K562 (cell line): Measurements from ENCODE around the gene BMP6. TPM values are rescaled to one million over a fixed set of nuclear protein-coding genes. Genes with fewer than 3 reads are reported as not detected.

Experiments used
- ATAC-seq: fragments of 200-7000 bp; cut with Tn5 transposase; 3 replicates; pipeline ENCODE4 v1.9.1; 2020; ENCODE audit warnings: moderate library complexity
- BruUV-seq: library from RNA; stranded (reverse); fragments of 400-500 nt; replicated peaks from 2 replicates; lab custom pipeline; 2021; lab: Mats Ljungman, UMichigan
- CTCF ChIA-PET: fragments of 300-600 bp; formaldehyde crosslinking; extraction: SDS; loops from one replicate; lab custom pipeline; 2021; ENCODE audit warnings: low intra/inter-chr PET ratio; lab: Yijun Ruan, JAX
- POLR2A ChIA-PET: fragments of 300-600, 350-650 bp; sonication (Branson Sonifier 250); formaldehyde crosslinking; extraction: SDS; loops from one replicate; lab custom pipeline; 2021; ENCODE audit warnings: antibody characterized with exemption, inconsistent platforms; lab: Yijun Ruan, JAX
- DNase-seq, 4 experiments: peaks; one replicate each; pipeline versions ENCODE4 v3.0.0 to v3.0.0-alpha.2; 2011 to 2018; ENCODE audit warnings: low spot score in 3 of 4, mixed read lengths in 3 of 4; ENCODE audit errors: extremely low read depth in 1 of 4
- FAIRE-seq: peaks from 2 replicates; lab custom pipeline; 2011; peaks lifted over from hg19 to GRCh38; lab: Jason Lieb, UNC
- H2AFZ ChIP-seq: 2 replicates; pipeline ENCODE4 v1.6.0; 2011; ENCODE audit warnings: low read depth, low read length, control low read depth, inconsistent platforms
- H3K27ac ChIP-seq: fragments of 200-600 bp; 3 replicates; pipeline ENCODE4 v1.8.0; 2011; ENCODE audit warnings: low read depth, mild to moderate bottlenecking, control low read depth, inconsistent platforms, low read length, moderate library complexity, mixed read lengths; ENCODE audit errors: extremely low read depth
- H3K27me3 ChIP-seq, 2 experiments: fragments of 300-600 bp in 1 of 2; 2 replicates in 1 of 2; 3 replicates in 1 of 2; pipeline versions ENCODE4 v1.6.0 to v1.8.0; 2011; ENCODE audit warnings: inconsistent platforms in 2 of 2, low read length in 2 of 2, mild to moderate bottlenecking in 1 of 2, mixed read lengths in 1 of 2, moderate library complexity in 1 of 2; ENCODE audit not compliant: control insufficient read depth in 2 of 2, insufficient read depth in 2 of 2
- H3K36me3 ChIP-seq: fragments of 300-600 bp; 3 replicates; pipeline ENCODE4 v1.8.0; 2011; ENCODE audit warnings: mild to moderate bottlenecking, low read length, inconsistent platforms; ENCODE audit not compliant: control insufficient read depth, insufficient read depth
- H3K4me1 ChIP-seq, 2 experiments: fragments of 200-600 bp in 1 of 2; replicated peaks in 1 of 2; 2 replicates in 1 of 2; 3 replicates in 1 of 2; pipeline versions ENCODE4 v1.5.1 to v1.8.0; 2011; ENCODE audit warnings: inconsistent platforms in 2 of 2, low read length in 2 of 2, mild to moderate bottlenecking in 1 of 2, mixed read lengths in 1 of 2, moderate library complexity in 1 of 2; ENCODE audit not compliant: control insufficient read depth in 2 of 2, insufficient read depth in 2 of 2
- H3K4me2 ChIP-seq: 2 replicates; pipeline ENCODE4 v1.6.1; 2011; ENCODE audit warnings: low read length, control low read depth, inconsistent platforms, mixed read lengths; ENCODE audit not compliant: insufficient read depth
- H3K4me3 ChIP-seq: fragments of 200-600 bp; sonication (generic), shearing (Covaris generic); 2 replicates; pipeline ENCODE4 v1.5.1; 2016; ENCODE audit warnings: control low read depth, inconsistent platforms
- H3K79me2 ChIP-seq: fragments of 200-600 bp; 3 replicates; pipeline ENCODE4 v1.8.0; 2011; ENCODE audit warnings: low read length, inconsistent platforms; ENCODE audit not compliant: control insufficient read depth, insufficient read depth
- H3K9ac ChIP-seq, 2 experiments: 2 replicates each; pipeline versions ENCODE4 v1.6.0 to v1.6.1; 2011; ENCODE audit warnings: low read depth in 2 of 2, low read length in 2 of 2, control low read depth in 1 of 2, inconsistent platforms in 1 of 2, mild to moderate bottlenecking in 1 of 2, mixed read lengths in 1 of 2; ENCODE audit not compliant: insufficient read depth in 1 of 2
- H3K9me1 ChIP-seq: one replicate; pipeline ENCODE4 v1.6.0; 2011; ENCODE audit warnings: inconsistent platforms, mild to moderate bottlenecking, low read length, moderate library complexity; ENCODE audit not compliant: control insufficient read depth, insufficient read depth
- H3K9me3 ChIP-seq: replicated peaks from 2 replicates; pipeline ENCODE4 v1.5.1; 2011; ENCODE audit warnings: low read depth, low read length, inconsistent platforms; ENCODE audit not compliant: control insufficient read depth, insufficient read depth
- H4K20me1 ChIP-seq: replicated peaks from 2 replicates; pipeline ENCODE4 v1.6.1; 2011; ENCODE audit warnings: low read length, inconsistent platforms, mixed read lengths; ENCODE audit not compliant: control insufficient read depth, insufficient read depth
- DPF2 ChIP-seq: fragments of 450-650 bp; IDR thresholded peaks from 2 replicates; pipeline ENCODE4 v1.6.1; 2016
- ELF2 ChIP-seq: fragments of 250-450 bp; sonication (Bioruptor Pico); IDR thresholded peaks from 2 replicates; pipeline ENCODE4 v1.5.0; 2021; ENCODE audit warnings: mild to moderate bottlenecking
- HDAC6 ChIP-seq: IDR thresholded peaks from 2 replicates; pipeline ENCODE4 v1.6.1; 2012; ENCODE audit warnings: low read depth, mild to moderate bottlenecking, control low read depth, inconsistent platforms, low read length, moderate library complexity
- HIVEP1 ChIP-seq: fragments of 250-450 bp; sonication (Bioruptor Pico); IDR thresholded peaks from 2 replicates; pipeline ENCODE4 v1.4.0; 2020; ENCODE audit warnings: mild to moderate bottlenecking
- HNRNPL ChIP-seq: fragments of 200-400 bp; formaldehyde crosslinking; IDR thresholded peaks from 2 replicates; pipeline ENCODE4 v1.6.1; 2017; ENCODE audit warnings: low read depth, mild to moderate bottlenecking, low read length
- MTF1 ChIP-seq: fragments of 250-450 bp; sonication (Bioruptor Pico); IDR thresholded peaks from 2 replicates; pipeline ENCODE4 v1.9.0; 2021; ENCODE audit warnings: moderate library complexity, mild to moderate bottlenecking, inconsistent platforms, borderline replicate concordance
- NELFE ChIP-seq: IDR thresholded peaks from 2 replicates; pipeline ENCODE4 v1.6.1; 2011; ENCODE audit warnings: mild to moderate bottlenecking; ENCODE audit not compliant: insufficient read depth, insufficient read length
- NR3C1 ChIP-seq: sonication (generic); formaldehyde crosslinking; IDR thresholded peaks from 2 replicates; pipeline ENCODE4 v1.8.1; 2022; ENCODE audit warnings: missing genetic modification reagents
- PHF21A ChIP-seq: fragments of 450-650 bp; IDR thresholded peaks from 2 replicates; pipeline ENCODE4 v1.6.1; 2017; ENCODE audit warnings: low read depth, borderline replicate concordance
- PRPF4 ChIP-seq: fragments of 200-400 bp; formaldehyde crosslinking; IDR thresholded peaks from one replicate; pipeline ENCODE4 v1.6.1; 2017; ENCODE audit warnings: low read length, low read depth, mild to moderate bottlenecking; ENCODE audit not compliant: insufficient read depth, poor library complexity, severe bottlenecking
- SAP30 ChIP-seq: fragments of 200-600 bp; sonication (generic); IDR thresholded peaks from 2 replicates; pipeline ENCODE4 v1.6.1; 2012; ENCODE audit warnings: borderline replicate concordance, low read depth, mild to moderate bottlenecking, moderate library complexity, low read length, control low read depth, inconsistent platforms; ENCODE audit not compliant: insufficient read depth, poor library complexity, severe bottlenecking
- SNIP1 ChIP-seq: fragments of 450-650 bp; IDR thresholded peaks from 2 replicates; pipeline ENCODE4 v1.7.1; 2017; ENCODE audit warnings: low read depth, mild to moderate bottlenecking
- ZC3H11A ChIP-seq: IDR thresholded peaks from 2 replicates; pipeline ENCODE4 v1.6.1; 2012; ENCODE audit warnings: low read depth, low read length, improper control_type of control experiment
- ZNF644 ChIP-seq: fragments of 200-800 bp; sonication (Bioruptor generic); IDR thresholded peaks from 2 replicates; pipeline ENCODE4 v1.6.1; 2016; ENCODE audit warnings: low read depth, missing genetic modification characterization, missing compliant biosample characterization
- ZNF79 ChIP-seq: fragments of 250-450 bp; sonication (Bioruptor Pico); IDR thresholded peaks from 2 replicates; pipeline ENCODE4 v1.4.0; 2020; ENCODE audit warnings: low read depth, mild to moderate bottlenecking, moderate library complexity
- WGBS: fragments of 100-300 bp; shearing (Covaris generic); methylation state at CpG from one replicate; pipeline ENCODE4 v1.1.6; 2016; ENCODE audit warnings: low coverage, mixed read lengths; ENCODE audit not compliant: insufficient coverage; ENCODE audit errors: missing lambda C conversion rate; 5-methylcytosine and 5-hydroxymethylcytosine counted together
- in situ Hi-C: fragments of 300-500 bp; cut with MboI; formaldehyde crosslinking; loops from 4 replicates; pipeline ENCODE4 v1.15.0; 2018; ENCODE audit warnings: inconsistent platforms, mixed read lengths
- intact Hi-C: fragments of 100-400 bp; cut with micrococcal nuclease; formaldehyde crosslinking; loops from 2 replicates; pipeline ENCODE4 v1.14.2; 2022
- polyA plus RNA-seq, 8 experiments: library from polyadenylated mRNA; depleted of rRNA in 4 of 8; stranded (reverse) in 5 of 8; unstranded in 3 of 8; fragments of >200 nt; fragmentation: Nextera tagmentation in 2 of 8; fragmentation: Illumina TruSeq in 1 of 8; extraction: Ambion mirVana in 2 of 8; extraction: Trizol in 1 of 8; gene quantifications; 2 replicates each; pipeline versions ENCODE4 v1.2.1 to v1.2.3, GENCODE V29; 2011 to 2014; ENCODE audit warnings: inconsistent platforms in 1 of 8, missing spikeins in 1 of 8
- total RNA-seq, 7 experiments: library from RNA; depleted of rRNA in 6 of 7; stranded (reverse); fragments of >200 nt in 6 of 7; fragmentation: Illumina TruSeq in 2 of 7; extraction: Trizol in 2 of 7; gene quantifications; 2 replicates each; pipeline versions ENCODE4 v1.2.1 to v1.2.3, GENCODE V29; 2011 to 2021; ENCODE audit warnings: low replicate concordance in 1 of 7

The BMP6 gene
- total and polyA plus RNA-seq, 9 of the 15 experiments (the other 6 are each of a cell fraction or from before 2014, with no cell fraction given), result 0.01 to 0.13 (median 0.06) TPM; not detected in 3

GRCh38 chr6:7836371-7837026 is 110.6 kb downstream of the BMP6 start:
- Histone ChIP-seq H3K9me1 (no peaks in the 10 kb centered on the region), H3K4me2 (no peak overlapping the region), H3K4me3 (no peak overlapping the region), H3K9ac (no peak overlapping the region), H4K20me1 (no peaks in the 10 kb centered on the region), H3K4me1 (no peaks in the 10 kb centered on the region), H3K27ac (no peak overlapping the region)
- intact Hi-C loops (no loop called here), in situ Hi-C loops (no loop called here)
- POLR2A ChIA-PET, result no interaction called here
- 9% methylated on average over 4 of the region's 4 CpGs for WGBS
- no TSS peak for BruUV-seq
- TF ChIP-seq ZNF644 (tag) (no peak), NELFE (no peak), ZNF79 (CRISPR knock-in tag) (no peak), DPF2 (no peak), HIVEP1 (no peak), ELF2 (CRISPR knock-in tag) (no peak), HDAC6 (no peak), ZC3H11A (no peak), NR3C1 (no peak), PRPF4 (no peak), SAP30 (no peak), SNIP1 (no peak), HNRNPL (no peak), PHF21A (no peak), MTF1 (CRISPR knock-in tag) (no peak)
- TF ChIP-seq, all 486 proteins: peak for 0
- no peak overlapping the region for H2AFZ ChIP-seq
- DNase-seq (no peak), FAIRE-seq (no peak), ATAC-seq (no peak)
- no peaks in the 10 kb centered on the region for H3K36me3 ChIP-seq
- CTCF ChIA-PET, result no interaction called here
- peaks cover 21 to 36% of the 10 kb centered on the region in 2 experiments for H3K27me3 ChIP-seq
- H3K9me3 ChIP-seq, result no peaks in the 10 kb centered on the region
- H3K79me2 ChIP-seq, result no peaks in the 10 kb centered on the region
